Stromal cell of bone marrow (primary cell): ENCODE results near the gene CHEK1.
A peak's percentile ranks its signal among the peaks of the same experiment; 100 is the strongest.
"Not testable (repeated sequence)": the region's sequence is repeated elsewhere in the genome, so short reads cannot be mapped to it uniquely, and the experiment has no call there.

Experiments
- DNase-seq: peaks from one replicate; pipeline ENCODE4 v3.0.0-alpha.2; 2012; ENCODE audit warnings: low read depth

Gene CHEK1

DNA sequence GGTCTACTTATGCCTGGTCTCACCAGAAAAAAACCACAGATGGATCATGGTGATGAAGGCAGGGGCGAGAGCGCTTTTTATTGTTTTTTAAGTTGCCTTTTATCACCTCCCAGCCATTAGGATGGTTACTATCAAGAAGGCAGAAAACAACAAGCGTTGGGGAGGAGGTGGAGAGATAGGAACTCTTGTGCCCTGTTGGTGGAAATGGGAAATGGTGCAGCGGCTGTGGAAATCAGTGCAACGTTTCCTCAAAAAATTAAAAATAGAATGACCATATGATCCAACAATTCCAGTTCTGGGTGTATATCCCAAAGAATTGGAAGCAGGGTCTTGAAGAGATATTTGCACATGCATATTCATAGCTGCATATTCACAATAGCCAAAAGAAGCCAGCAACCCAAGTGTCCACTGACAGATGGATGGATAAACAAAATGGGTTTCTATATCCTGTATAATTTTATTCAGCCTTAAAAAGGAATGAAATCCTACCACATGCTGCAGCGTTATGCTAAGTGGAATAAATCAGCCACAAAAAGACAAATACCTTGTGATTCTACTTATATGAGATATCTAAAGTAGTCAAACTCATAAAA, 76.2 kb downstream of the CHEK1 start:
- DNase-seq = no peak

DNA sequence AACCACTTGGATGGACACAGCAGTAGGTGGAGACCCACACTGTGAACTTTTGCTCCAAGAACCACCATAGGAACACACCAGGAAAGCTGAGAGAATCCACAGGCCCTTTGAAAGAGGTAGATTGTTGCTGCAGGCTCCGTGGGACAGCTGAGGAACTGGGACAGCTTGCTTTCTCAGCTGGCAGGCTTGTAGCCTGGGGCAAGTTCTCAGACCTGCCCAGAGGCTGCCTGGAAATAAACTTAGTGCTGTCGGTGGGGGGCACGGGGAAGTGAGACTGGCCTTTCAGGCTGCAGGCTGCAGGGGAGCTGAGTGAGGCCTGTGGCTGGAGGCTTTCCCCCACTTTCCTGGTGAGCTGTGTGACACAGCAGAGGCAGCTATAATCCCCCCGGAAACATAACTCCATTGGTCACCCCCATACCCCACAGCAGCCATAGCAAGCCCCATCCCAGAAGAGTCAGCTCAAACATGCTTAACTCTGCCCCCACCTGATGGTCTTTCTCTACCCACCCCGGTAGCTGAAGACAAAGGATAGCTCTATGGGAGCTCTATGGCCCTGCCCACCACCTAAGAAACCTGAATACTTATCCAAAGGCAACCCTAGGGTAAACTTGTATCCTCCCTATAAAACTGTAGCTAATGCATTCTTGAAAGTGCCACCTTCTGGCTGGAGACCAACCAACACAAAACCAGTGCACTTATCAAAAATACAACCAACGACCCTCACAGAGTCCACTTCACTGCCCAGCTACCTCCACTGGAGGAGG, 77.1 kb downstream of the CHEK1 start:
- DNase-seq = no peak

GRCh38 chr11:125704686-125705085, 79.7 kb downstream of the CHEK1 start:
- not testable (repeated sequence) for DNase-seq

- no peak for DNase-seq
Observed at GRCh38 chr11:125720781-125721180, 95.8 kb downstream of the CHEK1 start.

GRCh38 chr11:125724125-125724524, 99.2 kb downstream of the CHEK1 start:
- DNase-seq = peak; percentile 2
